BJ (cell line): Measurements from ENCODE around the gene SMYD3. TPM values are rescaled to one million over a fixed set of nuclear protein-coding genes. Genes with fewer than 3 reads are reported as not detected.

Experiments used
- CTCF ChIA-PET: fragments of 350-600 bp; formaldehyde crosslinking; extraction: SDS; loops from one replicate; lab custom pipeline; 2021; ENCODE audit warnings: antibody characterized with exemption, inconsistent platforms; lab: Yijun Ruan, JAX
- POLR2A ChIA-PET: fragments of 300-600 bp; sonication (Branson Sonifier 250); formaldehyde crosslinking; extraction: SDS; loops from one replicate; lab custom pipeline; 2021; ENCODE audit warnings: antibody characterized with exemption; lab: Charles Lee
- DNase-seq: peaks from one replicate; pipeline ENCODE4 v3.0.0-alpha.2; 2011; ENCODE audit warnings: low read depth
- H3K27me3 ChIP-seq: 2 replicates; pipeline ENCODE4 v1.6.0; 2011; ENCODE audit warnings: low read length; ENCODE audit not compliant: control insufficient read depth, insufficient read depth
- H3K36me3 ChIP-seq: 2 replicates; pipeline ENCODE4 v1.5.1; 2011; ENCODE audit warnings: low read length; ENCODE audit not compliant: control insufficient read depth, insufficient read depth
- H3K4me3 ChIP-seq: 2 replicates; pipeline ENCODE4 v1.5.1; 2011; ENCODE audit warnings: low read depth, mild to moderate bottlenecking, control low read depth, low read length
- polyA plus RNA-seq: library from polyadenylated mRNA; depleted of rRNA; stranded (reverse); fragments of >200 nt; gene quantifications from 2 replicates; pipeline ENCODE4 v1.2.3, GENCODE V29; 2011
- TF ChIP-seq, protein P1 (sequence below): IDR thresholded peaks from 2 replicates; pipeline ENCODE4 v1.5.1; 2011; ENCODE audit warnings: low read depth, mild to moderate bottlenecking, control low read depth, inconsistent platforms, low read length, moderate library complexity; ENCODE audit not compliant: insufficient read depth

The SMYD3 gene
- polyA plus RNA-seq, 1 experiment: 26.1 TPM

DNA sequence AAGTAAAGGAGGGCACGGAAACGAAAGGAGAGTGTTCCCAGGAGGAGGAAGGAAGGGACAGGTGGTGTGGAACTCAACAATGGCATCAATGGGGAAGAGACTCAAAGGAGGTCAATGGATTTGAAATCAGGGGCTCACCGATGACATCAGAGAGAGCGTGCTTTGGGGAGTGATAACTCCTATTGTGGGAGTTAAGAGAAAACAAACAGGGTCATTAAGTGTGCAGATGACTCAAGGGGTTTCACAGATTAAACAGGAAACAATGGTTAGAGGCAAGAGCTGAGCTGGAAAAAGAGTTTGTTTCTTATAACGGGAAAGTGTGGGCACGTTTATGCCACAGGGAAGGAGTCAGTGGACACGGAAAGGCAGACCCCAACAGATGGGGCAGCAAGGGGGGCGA is 629.1 kb downstream of the SMYD3 start:
- Histone ChIP-seq H3K27me3 (no peaks in the 10 kb centered on the region), H3K36me3 (no peaks in the 10 kb centered on the region), H3K4me3 (no peak overlapping the region)
- ChIA-PET POLR2A (no interaction called here), CTCF (no interaction called here)
- TF ChIP-seq, protein P1, sequence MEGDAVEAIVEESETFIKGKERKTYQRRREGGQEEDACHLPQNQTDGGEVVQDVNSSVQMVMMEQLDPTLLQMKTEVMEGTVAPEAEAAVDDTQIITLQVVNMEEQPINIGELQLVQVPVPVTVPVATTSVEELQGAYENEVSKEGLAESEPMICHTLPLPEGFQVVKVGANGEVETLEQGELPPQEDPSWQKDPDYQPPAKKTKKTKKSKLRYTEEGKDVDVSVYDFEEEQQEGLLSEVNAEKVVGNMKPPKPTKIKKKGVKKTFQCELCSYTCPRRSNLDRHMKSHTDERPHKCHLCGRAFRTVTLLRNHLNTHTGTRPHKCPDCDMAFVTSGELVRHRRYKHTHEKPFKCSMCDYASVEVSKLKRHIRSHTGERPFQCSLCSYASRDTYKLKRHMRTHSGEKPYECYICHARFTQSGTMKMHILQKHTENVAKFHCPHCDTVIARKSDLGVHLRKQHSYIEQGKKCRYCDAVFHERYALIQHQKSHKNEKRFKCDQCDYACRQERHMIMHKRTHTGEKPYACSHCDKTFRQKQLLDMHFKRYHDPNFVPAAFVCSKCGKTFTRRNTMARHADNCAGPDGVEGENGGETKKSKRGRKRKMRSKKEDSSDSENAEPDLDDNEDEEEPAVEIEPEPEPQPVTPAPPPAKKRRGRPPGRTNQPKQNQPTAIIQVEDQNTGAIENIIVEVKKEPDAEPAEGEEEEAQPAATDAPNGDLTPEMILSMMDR: no peak
- DNase-seq: no peak

DNA sequence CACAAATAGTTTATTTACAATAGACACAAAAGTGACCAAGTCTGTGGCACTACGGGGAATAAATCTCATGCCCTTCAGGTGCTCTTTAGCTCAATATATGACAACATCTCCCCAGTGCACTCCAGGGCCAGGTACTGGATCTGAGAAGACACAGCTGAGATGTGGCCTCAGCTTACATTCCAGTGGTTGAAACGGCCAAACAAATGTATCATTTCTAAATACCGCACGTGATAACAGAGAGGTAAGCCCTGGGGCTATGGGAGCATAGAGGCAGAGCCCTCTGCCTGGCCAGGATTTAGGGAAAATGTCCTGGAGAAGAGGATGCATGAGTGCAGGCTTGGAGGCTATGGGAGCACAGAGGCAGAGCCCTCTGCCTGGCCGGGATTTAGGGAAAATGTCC is 630.5 kb downstream of the SMYD3 start:
- no peak for DNase-seq
- ChIA-PET CTCF (interaction anchor here (0.9 to 1.5 kb wide), 4 partner anchors 8 to 167 kb away, joined by 3 to 5 read pairs (median 4); no protein-coding TSS in a partner anchor), POLR2A (no interaction called here)
- no peaks in the 10 kb centered on the region for H3K27me3 ChIP-seq
- no peak overlapping the region for H3K4me3 ChIP-seq
- TF ChIP-seq, protein P1: no peak
- no peaks in the 10 kb centered on the region for H3K36me3 ChIP-seq

DNA sequence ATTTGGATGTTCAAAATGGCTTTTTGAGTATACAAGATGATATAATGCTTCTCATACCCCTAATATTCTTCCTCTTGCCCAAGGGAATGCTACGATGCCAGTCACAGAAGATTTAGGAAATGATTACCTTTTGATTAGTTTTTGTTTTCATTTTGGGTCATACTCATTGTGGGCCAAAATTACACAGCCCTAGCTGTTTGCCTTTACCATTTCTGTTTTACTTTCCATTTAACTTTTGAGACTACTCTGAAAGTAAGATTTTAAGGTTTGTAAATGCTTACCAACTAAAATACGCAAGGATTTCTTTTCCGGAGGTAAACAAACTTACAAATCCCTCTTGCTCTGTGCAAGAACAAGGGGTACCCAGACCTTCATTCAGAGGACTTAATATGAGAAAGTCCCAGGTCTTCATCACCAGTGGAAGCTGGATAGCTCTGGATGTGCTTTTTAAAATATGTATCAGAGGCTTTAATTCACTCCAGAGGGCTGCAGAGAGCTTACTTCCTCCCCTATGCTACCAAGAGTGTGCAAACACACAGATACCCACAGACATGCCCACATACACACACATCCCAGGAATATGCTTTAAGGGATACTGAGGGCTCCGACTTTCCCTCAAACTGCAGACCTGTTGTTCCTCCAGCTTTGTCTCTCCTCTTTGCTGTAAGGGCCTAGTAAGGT is 631.4 kb downstream of the SMYD3 start:
- Histone ChIP-seq H3K27me3 (no peaks in the 10 kb centered on the region), H3K4me3 (no peak overlapping the region), H3K36me3 (no peaks in the 10 kb centered on the region)
- DNase-seq: no peak
- TF ChIP-seq, protein P1: no peak
- ChIA-PET CTCF (interaction anchor here (0.9 to 2.2 kb wide), 7 partner anchors 9 to 723 kb away, joined by 3 to 5 read pairs (median 3); no protein-coding TSS in a partner anchor), POLR2A (no interaction called here)

DNA sequence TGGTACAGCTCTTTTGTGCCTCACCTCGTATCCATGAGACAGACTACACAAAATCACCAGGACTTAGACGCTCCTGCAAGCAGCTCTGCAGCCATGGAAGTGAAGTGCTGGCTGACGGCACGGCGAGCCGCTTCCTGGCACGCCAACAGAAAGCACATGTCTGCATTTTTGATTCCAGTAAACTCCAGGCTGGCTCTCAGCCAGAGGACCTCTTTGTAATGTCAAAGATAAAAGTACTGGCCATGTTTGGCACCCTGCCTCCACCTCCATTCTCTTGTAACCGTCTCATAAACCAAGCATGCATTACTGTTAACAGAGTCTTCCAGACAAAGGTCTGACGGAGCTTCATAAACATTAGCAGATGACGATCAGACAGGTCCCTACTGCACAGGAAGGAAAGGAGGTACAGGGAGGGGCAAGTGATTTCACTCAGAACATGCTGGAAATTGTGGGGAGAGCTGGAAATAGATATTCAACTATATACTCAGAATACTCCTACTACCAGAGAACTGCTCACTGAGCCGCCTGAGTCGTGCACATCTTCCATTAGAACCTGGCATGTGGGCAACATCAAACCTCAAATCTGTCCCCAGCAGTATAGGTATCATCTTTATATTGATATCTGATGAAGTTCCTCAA is 632.0 kb downstream of the SMYD3 start:
- H3K4me3 ChIP-seq: no peak overlapping the region
- POLR2A ChIA-PET: interaction anchor here (0.6 kb wide), 1 partner anchor 86 kb away, joined by 3 read pairs; no protein-coding TSS in a partner anchor
- TF ChIP-seq, protein P1: no peak
- DNase-seq: peak; percentile 97
- H3K36me3 ChIP-seq: no peaks in the 10 kb centered on the region
- H3K27me3 ChIP-seq: no peaks in the 10 kb centered on the region
- CTCF ChIA-PET: interaction anchor here (1.2 to 2.2 kb wide), 5 partner anchors 108 to 723 kb away, joined by 3 to 5 read pairs (median 3); no protein-coding TSS in a partner anchor

GRCh38 chr1:245873883-245874671 is 633.0 kb downstream of the SMYD3 start:
- POLR2A ChIA-PET: no interaction called here
- Histone ChIP-seq H3K27me3 (no peaks in the 10 kb centered on the region), H3K4me3 (no peak overlapping the region), H3K36me3 (no peaks in the 10 kb centered on the region)
- CTCF ChIA-PET: interaction anchor here (0.6 to 2.2 kb wide), 5 partner anchors 27 to 722 kb away, joined by 3 to 5 read pairs (median 3); no protein-coding TSS in a partner anchor
- DNase-seq: no peak
- TF ChIP-seq, protein P1: no peak
